ENCODE results near the gene FHOD3. TPM values are rescaled to one million over a fixed set of nuclear protein-coding genes. Genes with fewer than 3 reads are reported as not detected.

Gene FHOD3
- total and polyA plus RNA-seq, 2 of the 13 experiments (the other 11 are each of a cell fraction or from before 2014, with no cell fraction given): 0.07 TPM; not detected in 1

DNA sequence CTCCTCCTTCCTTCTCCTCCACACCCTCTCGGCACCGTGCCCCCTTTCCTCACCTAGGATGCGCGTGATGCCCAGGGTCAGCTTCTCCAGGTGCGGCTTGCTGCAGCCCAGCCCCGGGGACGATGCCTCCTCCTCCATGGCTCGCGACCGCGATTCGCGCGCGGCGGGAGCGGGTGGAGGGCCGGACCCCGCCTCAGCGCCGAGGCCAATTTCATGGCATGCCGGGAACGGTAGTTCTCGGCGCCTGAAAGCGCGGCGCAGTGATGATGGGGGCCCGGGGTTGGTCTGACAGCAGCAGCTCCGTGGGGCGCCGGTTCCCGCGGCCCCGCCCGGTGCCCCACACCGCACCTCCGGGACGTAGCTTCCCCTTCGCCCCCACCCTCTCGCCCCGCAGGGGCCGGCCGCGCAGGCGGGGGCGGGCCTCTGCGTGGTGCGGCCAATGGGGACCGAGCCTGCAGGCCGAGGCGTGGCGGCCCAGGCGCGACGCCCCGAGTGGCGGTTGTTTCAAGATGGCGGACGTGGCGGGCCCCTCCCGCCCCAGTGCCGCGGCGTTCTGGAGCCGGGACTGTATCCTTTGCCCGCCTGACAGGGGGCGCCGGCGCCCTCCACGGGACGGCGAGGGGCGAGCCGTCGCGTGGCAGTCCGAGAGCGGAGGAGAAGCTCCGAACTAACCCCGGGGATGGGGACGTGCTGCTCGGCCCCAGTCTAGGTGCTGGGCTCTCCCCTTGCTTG, 531.3 kb downstream of the FHOD3 start, which contains the start of the genes KIAA1328 and TPGS2 (continued):
- TF ChIP-seq, protein P1, sequence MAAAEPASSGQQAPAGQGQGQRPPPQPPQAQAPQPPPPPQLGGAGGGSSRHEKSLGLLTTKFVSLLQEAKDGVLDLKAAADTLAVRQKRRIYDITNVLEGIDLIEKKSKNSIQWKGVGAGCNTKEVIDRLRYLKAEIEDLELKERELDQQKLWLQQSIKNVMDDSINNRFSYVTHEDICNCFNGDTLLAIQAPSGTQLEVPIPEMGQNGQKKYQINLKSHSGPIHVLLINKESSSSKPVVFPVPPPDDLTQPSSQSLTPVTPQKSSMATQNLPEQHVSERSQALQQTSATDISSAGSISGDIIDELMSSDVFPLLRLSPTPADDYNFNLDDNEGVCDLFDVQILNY (CRISPR knock-in tag; conservative IDR thresholded peaks at IDR 0.05): 0 out of 2 replicates have a peak, but pooled peaks have one; percentile 16
- TF ChIP-seq ZNF572 (CRISPR knock-in tag; IDR thresholded peaks at IDR 0.05) (no peak; the same call in none of the 2 replicates), ZNF431 (CRISPR knock-in tag; IDR thresholded peaks at IDR 0.05; ENCODE audit: borderline replicate concordance, low read depth) (0 out of 2 replicates have a peak, but pooled peaks have one; percentile 69), YY1 (IDR thresholded peaks at IDR 0.05; ENCODE audit: insufficient read depth, insufficient replicate concordance, low read depth, low read length) (peak; percentile 96), SAP130 (CRISPR knock-in tag; IDR thresholded peaks at IDR 0.05; ENCODE audit: low read depth) (peak; percentile 84), LRRFIP1 (CRISPR knock-in tag; conservative IDR thresholded peaks at IDR 0.05) (no peak), JUND (CRISPR knock-in tag; IDR thresholded peaks at IDR 0.05) (no peak), ZNF790 (CRISPR knock-in tag; IDR thresholded peaks at IDR 0.05; ENCODE audit: borderline replicate concordance) (no peak), ZNF451 (CRISPR knock-in tag; IDR thresholded peaks at IDR 0.05) (peak; percentile 75; the same call in 1 of the 2 replicates), ZNF530 (CRISPR knock-in tag; IDR thresholded peaks at IDR 0.05; ENCODE audit: low read depth) (no peak), YEATS4 (CRISPR knock-in tag; IDR thresholded peaks at IDR 0.05; ENCODE audit: borderline replicate concordance) (peak; percentile 85), STAT6 (CRISPR knock-in tag; IDR thresholded peaks at IDR 0.05; ENCODE audit: borderline replicate concordance) (no peak), SIX4 (CRISPR knock-in tag; IDR thresholded peaks at IDR 0.05) (no peak), NFYC (CRISPR knock-in tag; IDR thresholded peaks at IDR 0.05) (peak; percentile 75), ZNF761 (CRISPR knock-in tag; conservative IDR thresholded peaks at IDR 0.05) (no peak), KLF16 (CRISPR knock-in tag; IDR thresholded peaks at IDR 0.05) (0 out of 4 replicates have a peak, but pooled peaks of 1 of the 2 experiments have one; percentile 49), MAX (IDR thresholded peaks at IDR 0.05) (peak; percentile 95), KMT2B (CRISPR knock-in tag; IDR thresholded peaks at IDR 0.05) (peak; percentile 80), RORA (CRISPR knock-in tag; IDR thresholded peaks at IDR 0.05) (no peak), NCOA1 (CRISPR knock-in tag; IDR thresholded peaks at IDR 0.05) (no peak), ZBTB7B (CRISPR knock-in tag; IDR thresholded peaks at IDR 0.05) (peak; percentile 72; the same call in 1 of the 2 replicates)
- TF ChIP-seq, protein P2, sequence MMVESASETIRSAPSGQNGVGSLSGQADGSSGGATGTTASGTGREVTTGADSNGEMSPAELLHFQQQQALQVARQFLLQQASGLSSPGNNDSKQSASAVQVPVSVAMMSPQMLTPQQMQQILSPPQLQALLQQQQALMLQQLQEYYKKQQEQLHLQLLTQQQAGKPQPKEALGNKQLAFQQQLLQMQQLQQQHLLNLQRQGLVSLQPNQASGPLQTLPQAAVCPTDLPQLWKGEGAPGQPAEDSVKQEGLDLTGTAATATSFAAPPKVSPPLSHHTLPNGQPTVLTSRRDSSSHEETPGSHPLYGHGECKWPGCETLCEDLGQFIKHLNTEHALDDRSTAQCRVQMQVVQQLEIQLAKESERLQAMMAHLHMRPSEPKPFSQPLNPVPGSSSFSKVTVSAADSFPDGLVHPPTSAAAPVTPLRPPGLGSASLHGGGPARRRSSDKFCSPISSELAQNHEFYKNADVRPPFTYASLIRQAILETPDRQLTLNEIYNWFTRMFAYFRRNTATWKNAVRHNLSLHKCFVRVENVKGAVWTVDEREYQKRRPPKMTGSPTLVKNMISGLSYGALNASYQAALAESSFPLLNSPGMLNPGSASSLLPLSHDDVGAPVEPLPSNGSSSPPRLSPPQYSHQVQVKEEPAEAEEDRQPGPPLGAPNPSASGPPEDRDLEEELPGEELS (CRISPR knock-in tag; IDR thresholded peaks at IDR 0.05): peak; percentile 21; the same call in 1 of the 2 replicates

Data from HepG2 (cell line).